HepG2 (cell line): Measurements from ENCODE around the gene BCL2. TPM values are rescaled to one million over a fixed set of nuclear protein-coding genes. Genes with fewer than 3 reads are reported as not detected.

Experiments
- ZNF772 ChIP-seq: sonication (generic); formaldehyde crosslinking; IDR thresholded peaks from 2 replicates; pipeline ENCODE4 v1.5.0; 2020; ENCODE audit warnings: mild to moderate bottlenecking, missing genetic modification reagents
- polyA plus RNA-seq, 8 experiments: library from polyadenylated mRNA; depleted of rRNA in 3 of 8; stranded (reverse) in 7 of 8; unstranded in 1 of 8; fragments of >200 nt; fragmentation: Illumina TruSeq in 4 of 8; extraction: Trizol in 4 of 8; gene quantifications; 2 replicates each; pipeline versions ENCODE4 v1.2.1 to v1.2.3, GENCODE V29; 2011 to 2016; ENCODE audit warnings: low read depth in 4 of 8, missing spikeins in 1 of 8, mixed read lengths in 1 of 8; ENCODE audit not compliant: insufficient read depth in 1 of 8
- total RNA-seq, 5 experiments: library from RNA; depleted of rRNA; stranded (reverse); fragments of >200 nt; fragmentation: Illumina TruSeq; extraction: Trizol; gene quantifications; 2 replicates each; pipeline ENCODE4 v1.2.3, GENCODE V29; 2016; ENCODE audit warnings: low read depth in 1 of 5
- TF ChIP-seq, protein P1 (sequence below): sonication (generic); formaldehyde crosslinking; IDR thresholded peaks from 2 replicates; pipeline ENCODE4 v1.8.1; 2023; ENCODE audit warnings: mild to moderate bottlenecking, inconsistent platforms, moderate library complexity, missing genetic modification reagents, borderline replicate concordance
- TF ChIP-seq, protein P2 (sequence below): sonication (generic); formaldehyde crosslinking; IDR thresholded peaks from 2 replicates; pipeline ENCODE4 v1.9.0; 2021; ENCODE audit warnings: missing genetic modification reagents, mild to moderate bottlenecking, borderline replicate concordance
- TF ChIP-seq, protein P3 (sequence below): sonication (generic); formaldehyde crosslinking; IDR thresholded peaks from 2 replicates; pipeline ENCODE4 v1.5.0; 2020; ENCODE audit warnings: missing genetic modification reagents, mild to moderate bottlenecking, borderline replicate concordance
- TF ChIP-seq, protein P4 (sequence below): sonication (generic); formaldehyde crosslinking; IDR thresholded peaks from 2 replicates; pipeline ENCODE4 v1.4.0; 2020; ENCODE audit warnings: mild to moderate bottlenecking, low read depth, missing genetic modification reagents

Gene BCL2
- total and polyA plus RNA-seq, 2 of the 13 experiments (the other 11 are each of a cell fraction or from before 2014, with no cell fraction given) = 0.07 to 0.53 TPM

DNA sequence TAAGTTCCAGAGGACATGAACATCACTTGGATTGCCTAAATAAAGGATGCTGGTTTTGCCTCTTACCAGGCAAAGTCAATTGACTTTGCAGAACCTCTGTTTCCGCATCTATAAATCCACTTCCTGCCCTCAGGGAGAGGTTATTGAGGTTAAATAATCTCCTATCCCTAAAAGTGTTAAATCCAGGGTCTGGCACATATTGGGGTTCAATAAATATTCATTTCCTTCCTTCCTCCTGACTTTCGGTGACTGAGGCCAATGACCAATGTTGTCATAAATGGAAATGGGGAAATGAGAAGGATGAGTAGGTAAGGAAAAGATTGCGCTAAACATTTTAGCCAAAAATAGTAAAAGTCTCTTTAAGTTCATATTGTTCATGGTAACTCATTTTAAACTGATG is 16.0 kb downstream of the BCL2 start (continued):
- TF ChIP-seq, protein P1, sequence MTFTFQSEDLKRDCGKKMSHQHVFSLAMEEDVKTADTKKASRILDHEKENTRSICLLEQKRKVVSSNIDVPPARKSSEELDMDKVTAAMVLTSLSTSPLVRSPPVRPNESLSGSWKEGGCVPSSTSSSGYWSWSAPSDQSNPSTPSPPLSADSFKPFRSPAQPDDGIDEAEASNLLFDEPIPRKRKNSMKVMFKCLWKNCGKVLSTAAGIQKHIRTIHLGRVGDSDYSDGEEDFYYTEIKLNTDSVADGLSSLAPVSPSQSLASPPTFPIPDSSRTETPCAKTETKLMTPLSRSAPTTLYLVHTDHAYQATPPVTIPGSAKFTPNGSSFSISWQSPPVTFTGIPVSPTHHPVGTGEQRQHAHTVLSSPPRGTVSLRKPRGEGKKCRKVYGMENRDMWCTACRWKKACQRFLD (CRISPR knock-in tag) = no peak
- TF ChIP-seq, protein P2, sequence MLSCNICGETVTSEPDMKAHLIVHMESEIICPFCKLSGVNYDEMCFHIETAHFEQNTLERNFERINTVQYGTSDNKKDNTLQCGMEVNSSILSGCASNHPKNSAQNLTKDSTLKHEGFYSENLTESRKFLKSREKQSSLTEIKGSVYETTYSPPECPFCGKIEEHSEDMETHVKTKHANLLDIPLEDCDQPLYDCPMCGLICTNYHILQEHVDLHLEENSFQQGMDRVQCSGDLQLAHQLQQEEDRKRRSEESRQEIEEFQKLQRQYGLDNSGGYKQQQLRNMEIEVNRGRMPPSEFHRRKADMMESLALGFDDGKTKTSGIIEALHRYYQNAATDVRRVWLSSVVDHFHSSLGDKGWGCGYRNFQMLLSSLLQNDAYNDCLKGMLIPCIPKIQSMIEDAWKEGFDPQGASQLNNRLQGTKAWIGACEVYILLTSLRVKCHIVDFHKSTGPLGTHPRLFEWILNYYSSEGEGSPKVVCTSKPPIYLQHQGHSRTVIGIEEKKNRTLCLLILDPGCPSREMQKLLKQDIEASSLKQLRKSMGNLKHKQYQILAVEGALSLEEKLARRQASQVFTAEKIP (CRISPR knock-in tag) = no peak
- TF ChIP-seq, protein P3, sequence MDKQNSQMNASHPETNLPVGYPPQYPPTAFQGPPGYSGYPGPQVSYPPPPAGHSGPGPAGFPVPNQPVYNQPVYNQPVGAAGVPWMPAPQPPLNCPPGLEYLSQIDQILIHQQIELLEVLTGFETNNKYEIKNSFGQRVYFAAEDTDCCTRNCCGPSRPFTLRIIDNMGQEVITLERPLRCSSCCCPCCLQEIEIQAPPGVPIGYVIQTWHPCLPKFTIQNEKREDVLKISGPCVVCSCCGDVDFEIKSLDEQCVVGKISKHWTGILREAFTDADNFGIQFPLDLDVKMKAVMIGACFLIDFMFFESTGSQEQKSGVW (CRISPR knock-in tag) = no peak
- TF ChIP-seq ZNF772 = no peak
- TF ChIP-seq, protein P4, sequence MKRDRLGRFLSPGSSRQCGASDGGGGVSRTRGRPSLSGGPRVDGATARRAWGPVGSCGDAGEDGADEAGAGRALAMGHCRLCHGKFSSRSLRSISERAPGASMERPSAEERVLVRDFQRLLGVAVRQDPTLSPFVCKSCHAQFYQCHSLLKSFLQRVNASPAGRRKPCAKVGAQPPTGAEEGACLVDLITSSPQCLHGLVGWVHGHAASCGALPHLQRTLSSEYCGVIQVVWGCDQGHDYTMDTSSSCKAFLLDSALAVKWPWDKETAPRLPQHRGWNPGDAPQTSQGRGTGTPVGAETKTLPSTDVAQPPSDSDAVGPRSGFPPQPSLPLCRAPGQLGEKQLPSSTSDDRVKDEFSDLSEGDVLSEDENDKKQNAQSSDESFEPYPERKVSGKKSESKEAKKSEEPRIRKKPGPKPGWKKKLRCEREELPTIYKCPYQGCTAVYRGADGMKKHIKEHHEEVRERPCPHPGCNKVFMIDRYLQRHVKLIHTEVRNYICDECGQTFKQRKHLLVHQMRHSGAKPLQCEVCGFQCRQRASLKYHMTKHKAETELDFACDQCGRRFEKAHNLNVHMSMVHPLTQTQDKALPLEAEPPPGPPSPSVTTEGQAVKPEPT = no peak
